Kidney epithelial cell (primary cell): ENCODE results near the gene GPR55. TPM values are rescaled to one million over a fixed set of nuclear protein-coding genes. Genes with fewer than 3 reads are reported as not detected.

Experiments used
- DNase-seq: peaks from one replicate; pipeline ENCODE4 v3.0.0-alpha.2; 2010; ENCODE audit warnings: low read depth
- H3K27me3 ChIP-seq: 2 replicates; pipeline ENCODE4 v1.6.0; 2011; ENCODE audit warnings: low read length; ENCODE audit not compliant: control insufficient read depth, insufficient read depth
- H3K36me3 ChIP-seq: 2 replicates; pipeline ENCODE4 v1.5.1; 2011; ENCODE audit warnings: low read length; ENCODE audit not compliant: control insufficient read depth, insufficient read depth
- H3K4me3 ChIP-seq: 2 replicates; pipeline ENCODE4 v1.5.1; 2011; ENCODE audit warnings: low read depth, mild to moderate bottlenecking, control low read depth, low read length
- CTCF ChIP-seq: IDR thresholded peaks from 2 replicates; pipeline ENCODE4 v1.5.1; 2011; ENCODE audit warnings: mild to moderate bottlenecking, moderate library complexity, low read length, control low read depth, inconsistent platforms; ENCODE audit not compliant: insufficient read depth, poor library complexity, severe bottlenecking
- total RNA-seq: library from RNA; depleted of rRNA; stranded (reverse); fragments of >200 nt; gene quantifications from 2 replicates; pipeline ENCODE4 v1.2.3, GENCODE V29; 2015

GPR55 gene
- total RNA-seq, 1 donor from 2014 or later: not detected

GRCh38 chr2:230862292-230862691, 62.8 kb downstream of the GPR55 start:
- DNase-seq: no peak
- Histone ChIP-seq H3K36me3 (no peaks in the 10 kb centered on the region), H3K4me3 (no peak overlapping the region), H3K27me3 (peaks cover 5% of the 10 kb centered on the region)
- no peak for TF ChIP-seq CTCF

GRCh38 chr2:230861552-230862255, 63.3 kb downstream of the GPR55 start:
- TF ChIP-seq CTCF: no peak
- Histone ChIP-seq H3K27me3 (peaks cover 5% of the 10 kb centered on the region), H3K36me3 (no peaks in the 10 kb centered on the region), H3K4me3 (no peak overlapping the region)
- DNase-seq: no peak

Other genes with a start within 250 kb of the GPR55 start
- 57.8 and 59.8 TPM in 2 replicates for gene CAB39, start 212.4 kb downstream of the GPR55 start, total RNA-seq
- gene ITM2C, start 60.3 kb downstream of the GPR55 start, total RNA-seq: 144 and 148 TPM in 2 replicates
- gene SPATA3, start 70.9 kb upstream of the GPR55 start, total RNA-seq: not detected in 2 replicates
- gene C2orf72, start 112.3 kb upstream of the GPR55 start, total RNA-seq: 0.63 and 1.3 TPM in 2 replicates
- 73.1 and 77.2 TPM in 2 replicates for gene PSMD1, start 131.6 kb upstream of the GPR55 start, total RNA-seq
- 0.21 and 0.29 TPM in 2 replicates for gene HTR2B, start 199.8 kb upstream of the GPR55 start, total RNA-seq